SK-N-SH (cell line): ENCODE results near the gene TNIP2.

Source experiments
- CTCF ChIP-seq: fragments of 200-600 bp; sonication (generic); IDR thresholded peaks from 2 replicates; pipeline ENCODE4 v1.6.1; 2017; ENCODE audit warnings: antibody characterized with exemption, mild to moderate bottlenecking, moderate library complexity
- EZH2phosphoT487 ChIP-seq: fragments of 200-600 bp; sonication (generic); IDR thresholded peaks from 2 replicates; pipeline ENCODE4 v1.6.1; 2017; ENCODE audit warnings: low read depth, mixed run types, mild to moderate bottlenecking, antibody characterized with exemption, moderate library complexity, borderline replicate concordance
- GABPA ChIP-seq: IDR thresholded peaks from 2 replicates; pipeline ENCODE4 v1.4.0; 2012; ENCODE audit warnings: low read depth, mild to moderate bottlenecking
- GATA2 ChIP-seq: sonication (generic); formaldehyde crosslinking; IDR thresholded peaks from 2 replicates; pipeline ENCODE4 v1.5.0; 2020; ENCODE audit warnings: mild to moderate bottlenecking, missing genetic modification reagents
- NFIC ChIP-seq: IDR thresholded peaks from 2 replicates; pipeline ENCODE4 v1.4.0; 2012; ENCODE audit warnings: borderline replicate concordance
- PBX3 ChIP-seq: IDR thresholded peaks from 2 replicates; pipeline ENCODE4; 2012
- POLR2AphosphoS5 ChIP-seq: IDR thresholded peaks from 2 replicates; pipeline ENCODE4 v1.6.1; 2012; ENCODE audit warnings: low read depth, low read length
- RAD21 ChIP-seq: IDR thresholded peaks from 2 replicates; pipeline ENCODE4 v1.6.1; 2012; ENCODE audit warnings: mild to moderate bottlenecking, low read length
- RCOR1 ChIP-seq: fragments of 150-350 bp; IDR thresholded peaks from 2 replicates; pipeline ENCODE4 v1.6.1; 2017; ENCODE audit warnings: antibody characterized with exemption, low read length
- RFX5 ChIP-seq: IDR thresholded peaks from 2 replicates; pipeline ENCODE4 v1.6.1; 2012; ENCODE audit warnings: mild to moderate bottlenecking, improper control_type of control experiment, low read length
- SMC3 ChIP-seq: IDR thresholded peaks from 2 replicates; pipeline ENCODE4 v1.6.1; 2012; ENCODE audit warnings: low read depth, low read length, improper control_type of control experiment
- TAF1 ChIP-seq: IDR thresholded peaks from 2 replicates; pipeline ENCODE4 v1.6.1; 2012; ENCODE audit warnings: low read depth, mild to moderate bottlenecking, low read length, moderate library complexity, borderline replicate concordance
- USF1 ChIP-seq: IDR thresholded peaks from 2 replicates; pipeline ENCODE4 v1.4.0; 2012; ENCODE audit warnings: low read depth, borderline replicate concordance
- USF2 ChIP-seq: fragments of 150-350 bp; IDR thresholded peaks from 2 replicates; pipeline ENCODE4 v1.6.1; 2017; ENCODE audit warnings: antibody characterized with exemption, low read length, low read depth, borderline replicate concordance

- TF ChIP-seq GATA2 (CRISPR knock-in tag): no peak
- no peak for TF ChIP-seq POLR2AphosphoS5
- no peak for TF ChIP-seq CTCF
- TF ChIP-seq RCOR1: no peak
- no peak for TF ChIP-seq EZH2phosphoT487
- TF ChIP-seq SMC3: no peak
- no peak for TF ChIP-seq PBX3
- no peak for TF ChIP-seq USF2
- no peak for TF ChIP-seq RFX5
- no peak for TF ChIP-seq NFIC
- TF ChIP-seq TAF1: no peak
- no peak for TF ChIP-seq RAD21
- no peak for TF ChIP-seq USF1
- no peak for TF ChIP-seq GABPA
These were observed 60.6 kb downstream of the TNIP2 start for GRCh38 chr4:2695346-2696060.
